WERI-Rb-1 (cell line): ENCODE measurements around the gene HM13.
"Not testable (repeated sequence)": the region's sequence is repeated elsewhere in the genome, so short reads cannot be mapped to it uniquely, and the experiment has no call there.

Experiments used
- DNase-seq: peaks from one replicate; pipeline ENCODE4 v3.0.0-alpha.2; 2020
- H3K27ac ChIP-seq: fragments of 250-450 bp; sonication (Bioruptor Pico); 2 replicates; pipeline ENCODE4 v1.5.1; 2020; ENCODE audit warnings: mild to moderate bottlenecking, moderate library complexity
- H3K27me3 ChIP-seq: fragments of 250-450 bp; sonication (Bioruptor Pico); 2 replicates; pipeline ENCODE4 v1.5.1; 2021; ENCODE audit warnings: mild to moderate bottlenecking, low read depth, moderate library complexity; ENCODE audit not compliant: insufficient read depth, severe bottlenecking
- H3K36me3 ChIP-seq: fragments of 250-450 bp; sonication (Bioruptor Pico); 2 replicates; pipeline ENCODE4 v1.5.1; 2020; ENCODE audit warnings: mild to moderate bottlenecking, moderate library complexity
- H3K4me3 ChIP-seq: 2 replicates; pipeline ENCODE4 v1.5.1; 2011; ENCODE audit warnings: low read depth, mild to moderate bottlenecking, control low read depth, low read length
- H3K9me3 ChIP-seq: fragments of 250-450 bp; sonication (Bioruptor Pico); 2 replicates; pipeline ENCODE4 v1.5.1; 2021; ENCODE audit warnings: mild to moderate bottlenecking, moderate library complexity; ENCODE audit not compliant: severe bottlenecking
- TF ChIP-seq, protein P1 (sequence below): IDR thresholded peaks from 2 replicates; pipeline ENCODE4 v1.5.1; 2011; ENCODE audit warnings: low read depth, mild to moderate bottlenecking, control low read depth, inconsistent platforms, low read length

HM13 gene

DNA sequence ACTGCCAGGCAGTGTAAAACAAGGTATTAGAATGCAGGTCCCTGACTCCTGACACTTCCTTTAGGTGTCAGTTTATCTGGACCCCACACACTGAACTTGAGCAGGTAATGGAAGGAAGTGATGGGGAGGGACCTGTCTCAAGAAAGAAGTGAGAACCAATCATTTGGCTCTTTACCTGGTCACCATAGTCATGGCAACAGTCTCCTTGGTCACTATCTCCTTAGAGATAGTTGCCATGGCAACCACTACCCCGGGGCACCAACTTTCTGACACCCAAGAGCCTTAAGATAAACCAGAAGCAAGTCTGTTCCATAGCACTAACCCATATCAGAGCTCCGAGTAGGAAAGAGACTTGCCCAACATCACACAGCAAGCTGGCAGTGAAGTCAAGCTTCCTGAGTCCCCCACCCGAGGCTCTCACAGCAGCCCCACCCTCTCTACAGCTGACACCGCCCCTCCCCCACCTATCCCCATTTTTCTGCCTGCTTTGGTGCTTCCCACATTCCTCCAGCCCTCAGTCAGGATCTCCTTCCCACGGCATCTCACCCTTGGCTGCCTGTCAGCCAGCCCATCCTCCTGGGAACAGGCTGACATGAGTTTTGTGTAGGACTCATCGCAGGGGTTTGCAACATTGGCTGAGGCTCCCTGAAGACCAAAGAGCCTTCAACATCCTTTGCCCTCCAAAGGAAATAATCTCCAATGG lies 16.3 kb upstream of the HM13 start:
- no peak overlapping the region; the same call in 1 of the 2 replicates for H3K4me3 ChIP-seq
- peak overlapping the region; percentile 73; the same call in 1 of the 2 replicates for H3K27ac ChIP-seq
- H3K9me3 ChIP-seq, result no peaks in the 10 kb centered on the region
- DNase-seq, result no peak
- H3K27me3 ChIP-seq, result no peaks in the 10 kb centered on the region
- TF ChIP-seq, protein P1, sequence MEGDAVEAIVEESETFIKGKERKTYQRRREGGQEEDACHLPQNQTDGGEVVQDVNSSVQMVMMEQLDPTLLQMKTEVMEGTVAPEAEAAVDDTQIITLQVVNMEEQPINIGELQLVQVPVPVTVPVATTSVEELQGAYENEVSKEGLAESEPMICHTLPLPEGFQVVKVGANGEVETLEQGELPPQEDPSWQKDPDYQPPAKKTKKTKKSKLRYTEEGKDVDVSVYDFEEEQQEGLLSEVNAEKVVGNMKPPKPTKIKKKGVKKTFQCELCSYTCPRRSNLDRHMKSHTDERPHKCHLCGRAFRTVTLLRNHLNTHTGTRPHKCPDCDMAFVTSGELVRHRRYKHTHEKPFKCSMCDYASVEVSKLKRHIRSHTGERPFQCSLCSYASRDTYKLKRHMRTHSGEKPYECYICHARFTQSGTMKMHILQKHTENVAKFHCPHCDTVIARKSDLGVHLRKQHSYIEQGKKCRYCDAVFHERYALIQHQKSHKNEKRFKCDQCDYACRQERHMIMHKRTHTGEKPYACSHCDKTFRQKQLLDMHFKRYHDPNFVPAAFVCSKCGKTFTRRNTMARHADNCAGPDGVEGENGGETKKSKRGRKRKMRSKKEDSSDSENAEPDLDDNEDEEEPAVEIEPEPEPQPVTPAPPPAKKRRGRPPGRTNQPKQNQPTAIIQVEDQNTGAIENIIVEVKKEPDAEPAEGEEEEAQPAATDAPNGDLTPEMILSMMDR, result no peak
- H3K36me3 ChIP-seq, result no peaks in the 10 kb centered on the region

DNA sequence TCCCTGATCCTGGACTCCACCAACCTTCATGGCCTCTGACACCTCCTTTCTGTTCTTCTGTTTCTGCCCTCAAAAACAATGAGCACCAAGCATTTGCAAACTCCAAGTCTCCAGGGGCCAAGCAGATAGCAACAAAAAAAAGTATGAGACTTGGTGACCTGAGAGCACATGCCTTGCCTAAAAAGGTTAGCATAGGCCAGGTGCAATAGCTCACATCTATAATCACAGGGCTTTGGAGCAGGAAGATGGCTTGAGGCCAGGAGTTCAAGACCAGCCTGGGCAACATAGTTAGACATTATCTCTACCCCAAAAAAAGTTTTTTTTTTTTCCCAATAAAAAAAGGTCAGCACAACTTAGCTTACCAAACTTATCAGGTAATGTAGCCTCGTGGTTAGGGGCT lies 13.7 kb upstream of the HM13 start:
- TF ChIP-seq, protein P1, result no peak
- DNase-seq, result no peak
- no peak overlapping the region for H3K27ac ChIP-seq
- H3K36me3 ChIP-seq, result no peaks in the 10 kb centered on the region
- H3K4me3 ChIP-seq, result no peak overlapping the region
- H3K9me3 ChIP-seq, result no peaks in the 10 kb centered on the region
- no peaks in the 10 kb centered on the region for H3K27me3 ChIP-seq

DNA sequence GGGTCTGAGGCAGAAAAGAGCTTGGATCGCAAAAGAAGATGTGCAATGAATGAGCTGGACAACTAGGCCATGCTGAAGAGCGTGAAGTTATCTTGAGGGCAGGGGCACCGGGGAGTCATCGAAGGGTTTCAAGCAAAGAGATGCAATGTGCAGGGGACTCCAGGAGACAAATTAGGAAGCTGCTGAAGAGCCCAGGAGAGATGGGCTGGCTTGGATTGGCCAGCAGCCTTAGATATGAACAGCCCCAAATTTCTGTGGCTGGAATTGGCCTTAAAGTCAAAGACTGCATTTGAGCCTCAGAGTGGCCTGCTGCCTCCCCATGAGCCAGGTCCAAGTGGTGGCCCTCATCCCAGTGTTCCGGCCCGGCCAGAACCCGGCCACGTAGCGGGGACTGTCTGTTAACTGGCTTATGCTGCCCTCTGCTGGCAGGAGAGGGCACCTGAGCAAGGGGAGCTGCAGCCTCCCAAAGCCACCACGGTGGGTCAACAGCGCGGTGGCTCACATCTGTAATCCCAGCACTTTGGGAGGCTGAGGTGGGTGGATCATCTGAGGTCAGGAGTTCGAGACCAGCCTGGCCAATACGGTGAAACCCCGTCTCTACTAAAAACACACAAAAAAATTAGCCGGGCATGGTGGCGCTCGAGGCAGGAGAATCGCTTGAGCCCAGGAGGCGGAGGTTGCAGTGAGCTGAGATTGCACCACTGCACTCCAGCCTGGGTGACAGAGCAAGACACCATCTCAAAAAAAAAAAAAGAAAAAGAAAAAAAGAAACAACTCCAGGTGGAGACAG lies 11.2 kb upstream of the HM13 start:
- H3K27ac ChIP-seq, H3K9me3 ChIP-seq, H3K4me3 ChIP-seq, H3K27me3 ChIP-seq, H3K36me3 ChIP-seq: not testable (repeated sequence)
- DNase-seq, result peak; percentile 81
- TF ChIP-seq, protein P1, result peak; percentile 85

DNA sequence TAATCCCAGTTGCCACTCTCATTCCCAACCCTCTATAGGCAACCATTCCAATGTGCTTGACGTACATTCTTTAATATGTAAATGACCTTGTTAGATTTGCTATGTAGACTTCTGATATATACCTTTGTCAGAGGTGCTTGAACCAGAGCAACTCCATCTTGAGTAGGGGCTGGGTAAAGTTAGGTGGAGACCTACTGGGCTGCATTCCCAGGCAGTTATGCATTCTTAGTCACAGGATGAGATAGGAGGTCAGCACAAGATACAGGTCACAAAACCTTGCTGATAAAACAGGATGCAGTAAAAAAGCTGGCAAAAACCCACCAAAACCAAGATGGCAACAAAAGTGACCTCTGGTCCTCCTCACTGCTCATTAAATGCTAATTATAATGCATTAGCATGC lies 8.3 kb upstream of the HM13 start:
- H3K27ac ChIP-seq, result no peak overlapping the region
- H3K36me3 ChIP-seq, result no peaks in the 10 kb centered on the region
- no peak overlapping the region for H3K4me3 ChIP-seq
- no peaks in the 10 kb centered on the region for H3K27me3 ChIP-seq
- TF ChIP-seq, protein P1, result no peak
- no peaks in the 10 kb centered on the region for H3K9me3 ChIP-seq
- DNase-seq, result no peak

DNA sequence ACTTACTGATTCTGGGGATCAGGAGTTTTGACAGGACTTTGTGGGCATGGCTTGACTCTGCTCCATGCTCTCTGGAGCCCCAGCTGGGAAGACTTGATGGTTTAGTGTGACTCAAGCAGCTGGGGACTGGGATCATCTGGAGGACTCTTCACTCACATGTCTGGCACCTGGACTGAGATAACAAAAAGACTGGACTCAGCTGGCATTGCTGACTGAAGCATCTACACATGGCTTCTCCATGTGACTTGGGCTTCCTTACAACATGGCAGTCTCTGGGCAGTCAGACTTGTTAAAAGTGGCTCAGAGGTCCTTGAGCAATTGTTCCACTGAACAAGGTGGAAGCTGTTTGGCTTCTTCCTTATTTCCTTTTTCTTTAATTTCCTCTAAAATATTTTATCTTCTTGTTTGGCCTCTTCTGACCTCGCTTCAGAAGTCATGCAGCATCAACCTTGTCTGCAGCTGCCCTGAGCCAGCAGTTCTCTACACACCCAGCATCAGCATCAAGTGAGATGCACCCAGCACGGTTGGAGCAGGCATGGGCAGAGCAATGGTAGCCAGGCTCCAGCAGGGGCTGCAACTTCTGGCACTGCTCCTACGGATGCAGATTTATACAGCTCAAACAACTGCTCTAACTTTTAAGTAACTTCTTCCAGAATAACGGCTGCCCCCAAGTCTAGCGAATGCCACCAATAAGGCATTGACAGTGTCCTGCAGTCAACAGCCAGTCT lies 5.6 kb upstream of the HM13 start:
- H3K9me3 ChIP-seq, result no peaks in the 10 kb centered on the region
- no peaks in the 10 kb centered on the region for H3K36me3 ChIP-seq
- H3K27me3 ChIP-seq, result no peaks in the 10 kb centered on the region
- TF ChIP-seq, protein P1, result no peak
- no peak overlapping the region for H3K27ac ChIP-seq
- no peak for DNase-seq
- H3K4me3 ChIP-seq, result no peak overlapping the region
